SU-DHL-6 (cell line): ENCODE results near the gene GJA4.

Source experiments
- H2AFZ ChIP-seq: fragments of 200-600 bp; sonication (generic); 2 replicates; pipeline ENCODE4 v1.6.1; 2014; ENCODE audit warnings: low read depth, mild to moderate bottlenecking, moderate library complexity, mixed read lengths, antibody characterized with exemption, low read length; ENCODE audit not compliant: severe bottlenecking
- H3F3A ChIP-seq: fragments of 200-600 bp; shearing (Covaris generic); 2 replicates; pipeline ENCODE4 v1.6.0; 2016; ENCODE audit warnings: antibody characterized with exemption, mild to moderate bottlenecking; ENCODE audit not compliant: insufficient read depth
- H3K27ac ChIP-seq: fragments of 200-600 bp; sonication (generic); 2 replicates; pipeline ENCODE4 v1.5.1; 2016; ENCODE audit warnings: low read depth, mild to moderate bottlenecking, low read length, moderate library complexity, mixed read lengths
- H3K27me3 ChIP-seq: fragments of 200-600 bp; sonication (generic), shearing (Covaris generic); 2 replicates; pipeline ENCODE4 v1.6.0; 2014; ENCODE audit warnings: mild to moderate bottlenecking, low read length
- H3K36me3 ChIP-seq: fragments of 200-600 bp; sonication (generic); 2 replicates; pipeline ENCODE4 v1.6.1; 2014; ENCODE audit warnings: mild to moderate bottlenecking, low read length, mixed read lengths
- H3K4me2 ChIP-seq: fragments of 300-600, 200-600 bp; shearing (Covaris generic), sonication (generic); 2 replicates; pipeline ENCODE4 v1.6.0; 2014; ENCODE audit warnings: low read length, low read depth, mild to moderate bottlenecking; ENCODE audit not compliant: poor library complexity, severe bottlenecking
- H3K4me3 ChIP-seq: fragments of 200-600 bp; sonication (generic); 2 replicates; pipeline ENCODE4 v1.5.1; 2014; ENCODE audit warnings: antibody characterized with exemption, low read length, mild to moderate bottlenecking, mixed read lengths; ENCODE audit not compliant: insufficient read depth, poor library complexity, severe bottlenecking
- H3K79me2 ChIP-seq: fragments of 200-600 bp; sonication (generic); 2 replicates; pipeline ENCODE4 v1.6.1; 2014; ENCODE audit warnings: mild to moderate bottlenecking, low read length, moderate library complexity; ENCODE audit not compliant: insufficient read depth
- H3K9ac ChIP-seq: fragments of 200-600 bp; sonication (generic); 2 replicates; pipeline ENCODE4 v1.7.0; 2014; ENCODE audit warnings: mild to moderate bottlenecking, low read length
- H3K9me2 ChIP-seq: fragments of 200-600 bp; sonication (generic); replicated peaks from 2 replicates; pipeline ENCODE4 v1.6.1; 2014; ENCODE audit warnings: low read length; ENCODE audit not compliant: insufficient read depth
- H3K9me3 ChIP-seq: fragments of 200-600 bp; sonication (generic); 2 replicates; pipeline ENCODE4 v1.6.1; 2014; ENCODE audit warnings: low read length, mixed read lengths; ENCODE audit not compliant: insufficient read depth
- H4K20me1 ChIP-seq: fragments of 200-600 bp; sonication (generic); 2 replicates; pipeline ENCODE4 v1.6.1; 2014; ENCODE audit warnings: low read depth, mild to moderate bottlenecking, antibody characterized with exemption, low read length, moderate library complexity, mixed read lengths
- EZH2phosphoT487 ChIP-seq: fragments of 200-600 bp; sonication (generic), shearing (Covaris generic); conservative IDR thresholded peaks from 2 replicates; pipeline ENCODE4 v1.6.1; 2018; ENCODE audit warnings: mild to moderate bottlenecking, antibody characterized with exemption, low read length, moderate library complexity, mixed read lengths
- TF ChIP-seq, protein P1 (sequence below): fragments of 200-600 bp; sonication (generic); IDR thresholded peaks from one replicate; pipeline ENCODE4 v1.5.1; 2017; ENCODE audit warnings: antibody characterized with exemption, mild to moderate bottlenecking, low read length, moderate library complexity; ENCODE audit not compliant: insufficient read depth, poor library complexity, severe bottlenecking

The GJA4 gene

DNA sequence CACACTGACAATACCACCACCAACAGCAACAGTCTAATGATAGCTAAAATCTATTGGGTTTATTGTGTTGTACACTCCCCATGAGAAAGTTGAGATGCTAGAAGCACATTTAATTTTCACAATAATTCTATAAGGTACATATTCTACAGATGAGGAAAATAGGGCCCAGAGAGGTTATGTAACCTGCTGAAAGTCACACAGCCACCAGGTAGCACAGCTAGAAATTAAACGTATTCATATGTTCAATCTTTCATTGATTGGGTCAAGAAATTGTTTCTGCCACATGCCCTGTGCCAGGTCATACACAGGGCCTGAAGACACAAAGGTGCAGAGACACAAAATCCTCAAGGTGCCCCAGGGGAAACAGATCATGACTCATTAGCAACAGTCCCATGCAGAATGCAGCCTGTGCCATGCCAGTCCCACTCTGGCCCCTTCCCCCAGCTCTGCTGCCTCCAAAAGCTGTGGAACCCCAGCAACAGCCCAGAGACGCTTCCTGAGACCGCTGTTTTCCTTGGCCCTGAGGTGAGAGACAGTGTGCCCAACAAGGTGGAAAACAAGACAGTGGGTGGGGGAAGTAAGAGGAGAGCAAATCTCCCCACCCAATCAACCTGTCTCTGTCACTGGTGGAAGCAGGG is 32.1 kb downstream of the GJA4 start:
- no peaks in the 10 kb centered on the region for H3K27me3 ChIP-seq
- H3K27ac ChIP-seq: no peak overlapping the region
- no peaks in the 10 kb centered on the region for H3K9me3 ChIP-seq
- no peak for TF ChIP-seq EZH2phosphoT487
- TF ChIP-seq, protein P1, sequence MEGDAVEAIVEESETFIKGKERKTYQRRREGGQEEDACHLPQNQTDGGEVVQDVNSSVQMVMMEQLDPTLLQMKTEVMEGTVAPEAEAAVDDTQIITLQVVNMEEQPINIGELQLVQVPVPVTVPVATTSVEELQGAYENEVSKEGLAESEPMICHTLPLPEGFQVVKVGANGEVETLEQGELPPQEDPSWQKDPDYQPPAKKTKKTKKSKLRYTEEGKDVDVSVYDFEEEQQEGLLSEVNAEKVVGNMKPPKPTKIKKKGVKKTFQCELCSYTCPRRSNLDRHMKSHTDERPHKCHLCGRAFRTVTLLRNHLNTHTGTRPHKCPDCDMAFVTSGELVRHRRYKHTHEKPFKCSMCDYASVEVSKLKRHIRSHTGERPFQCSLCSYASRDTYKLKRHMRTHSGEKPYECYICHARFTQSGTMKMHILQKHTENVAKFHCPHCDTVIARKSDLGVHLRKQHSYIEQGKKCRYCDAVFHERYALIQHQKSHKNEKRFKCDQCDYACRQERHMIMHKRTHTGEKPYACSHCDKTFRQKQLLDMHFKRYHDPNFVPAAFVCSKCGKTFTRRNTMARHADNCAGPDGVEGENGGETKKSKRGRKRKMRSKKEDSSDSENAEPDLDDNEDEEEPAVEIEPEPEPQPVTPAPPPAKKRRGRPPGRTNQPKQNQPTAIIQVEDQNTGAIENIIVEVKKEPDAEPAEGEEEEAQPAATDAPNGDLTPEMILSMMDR: no peak
- H3K4me2 ChIP-seq: no peak overlapping the region
- H2AFZ ChIP-seq: no peak overlapping the region
- H4K20me1 ChIP-seq: no peaks in the 10 kb centered on the region
- no peaks in the 10 kb centered on the region for H3F3A ChIP-seq
- no peaks in the 10 kb centered on the region for H3K9me2 ChIP-seq
- no peaks in the 10 kb centered on the region for H3K79me2 ChIP-seq
- H3K36me3 ChIP-seq: no peaks in the 10 kb centered on the region
- H3K4me3 ChIP-seq: no peak overlapping the region
- no peak overlapping the region for H3K9ac ChIP-seq

DNA sequence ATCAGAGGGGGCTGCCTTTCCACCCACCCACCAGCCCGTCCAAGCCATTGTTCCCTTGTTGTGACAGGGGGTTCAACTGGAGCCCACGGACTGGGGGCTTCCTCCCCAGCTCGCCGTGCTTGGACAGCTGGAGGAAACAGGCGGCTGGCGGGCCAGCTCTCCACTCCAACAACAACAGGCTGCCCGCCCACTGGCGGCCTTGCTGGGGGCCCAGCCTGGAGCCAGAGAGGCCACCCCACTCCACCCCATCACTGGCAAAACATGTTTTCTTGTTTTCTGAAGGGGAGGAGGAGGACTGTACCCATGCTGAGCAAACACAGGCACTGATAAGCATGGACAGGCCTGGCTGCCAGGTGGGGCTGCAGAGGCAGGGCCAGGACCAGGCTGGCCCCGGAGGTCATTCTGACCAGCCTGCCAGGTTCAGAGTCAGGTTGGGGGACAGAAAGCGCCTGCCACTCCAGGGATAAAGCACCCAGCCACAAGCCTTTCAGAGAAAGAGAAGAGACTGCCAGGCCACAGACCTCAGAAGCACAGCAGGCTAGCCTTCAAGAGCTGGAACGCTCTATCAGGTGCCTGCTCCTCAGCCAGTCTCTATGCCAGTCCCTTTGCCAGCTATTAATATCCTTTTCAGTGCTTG is 32.8 kb downstream of the GJA4 start:
- H3K79me2 ChIP-seq: no peaks in the 10 kb centered on the region
- H3K4me2 ChIP-seq: no peak overlapping the region
- H2AFZ ChIP-seq: no peak overlapping the region
- no peaks in the 10 kb centered on the region for H3F3A ChIP-seq
- H3K9me2 ChIP-seq: no peaks in the 10 kb centered on the region
- no peaks in the 10 kb centered on the region for H3K27me3 ChIP-seq
- no peak overlapping the region for H3K9ac ChIP-seq
- no peaks in the 10 kb centered on the region for H3K36me3 ChIP-seq
- H3K9me3 ChIP-seq: no peaks in the 10 kb centered on the region
- no peak overlapping the region for H3K4me3 ChIP-seq
- H4K20me1 ChIP-seq: no peaks in the 10 kb centered on the region
- no peak overlapping the region for H3K27ac ChIP-seq
- TF ChIP-seq, protein P1: no peak
- no peak for TF ChIP-seq EZH2phosphoT487

DNA sequence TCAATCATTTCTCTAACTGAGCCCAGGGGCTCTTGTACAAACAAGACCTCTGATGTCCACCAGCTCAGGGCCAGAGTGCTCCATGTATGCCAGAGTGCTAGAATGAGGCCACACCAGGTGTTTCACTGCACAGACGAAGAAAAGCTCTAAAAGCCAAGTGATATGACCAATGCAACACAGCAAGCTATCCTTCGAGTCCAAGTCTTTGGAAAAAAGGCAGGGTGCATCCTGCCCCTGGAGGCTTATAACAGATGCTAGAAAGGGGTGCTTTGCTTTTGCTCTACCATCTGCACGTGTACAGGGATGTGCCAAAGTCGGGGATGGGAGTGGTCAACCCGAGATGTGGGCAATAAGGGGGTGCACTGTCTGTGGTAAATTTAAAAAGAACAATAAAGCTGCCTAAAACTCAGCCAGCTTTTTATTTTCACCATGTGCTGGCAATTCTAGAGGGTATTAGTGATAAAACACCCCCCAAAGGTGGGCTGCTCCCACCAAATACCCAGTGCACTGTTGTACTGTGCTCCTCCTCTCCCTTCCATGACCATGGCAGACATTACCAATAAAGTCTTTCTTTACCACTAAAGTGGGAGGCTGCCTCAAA is 34.6 kb downstream of the GJA4 start:
- Histone ChIP-seq H3K4me3 (no peak overlapping the region), H3K9me2 (no peaks in the 10 kb centered on the region), H3K4me2 (no peak overlapping the region), H2AFZ (no peak overlapping the region), H4K20me1 (no peaks in the 10 kb centered on the region), H3K27ac (no peak overlapping the region), H3K79me2 (no peaks in the 10 kb centered on the region), H3K9ac (no peak overlapping the region), H3K9me3 (no peaks in the 10 kb centered on the region), H3K27me3 (no peaks in the 10 kb centered on the region), H3F3A (no peaks in the 10 kb centered on the region), H3K36me3 (no peaks in the 10 kb centered on the region)
- TF ChIP-seq, protein P1: no peak
- TF ChIP-seq EZH2phosphoT487: no peak
